ENCODE results near the gene GNB5.

DNA sequence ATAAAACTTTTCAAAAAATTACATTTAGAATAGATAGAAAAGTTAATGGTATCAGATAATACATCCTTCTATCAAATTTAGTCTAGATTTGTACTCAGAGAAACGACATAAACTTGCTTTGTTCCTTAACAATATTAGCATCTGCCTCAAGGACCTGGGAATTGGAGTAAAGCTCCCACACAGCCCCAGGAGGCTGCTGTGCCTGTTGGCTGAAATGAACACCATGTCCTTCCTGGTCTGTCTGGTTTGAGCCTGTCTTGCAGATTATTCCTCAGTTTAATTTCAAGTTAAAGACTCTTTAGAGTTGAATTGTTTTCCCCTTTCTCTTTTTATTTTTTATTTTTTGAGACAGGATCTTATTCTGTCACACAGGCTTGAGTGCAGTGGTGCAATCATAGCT is 19.4 kb downstream of the GNB5 start:
- TF ChIP-seq, protein P1, sequence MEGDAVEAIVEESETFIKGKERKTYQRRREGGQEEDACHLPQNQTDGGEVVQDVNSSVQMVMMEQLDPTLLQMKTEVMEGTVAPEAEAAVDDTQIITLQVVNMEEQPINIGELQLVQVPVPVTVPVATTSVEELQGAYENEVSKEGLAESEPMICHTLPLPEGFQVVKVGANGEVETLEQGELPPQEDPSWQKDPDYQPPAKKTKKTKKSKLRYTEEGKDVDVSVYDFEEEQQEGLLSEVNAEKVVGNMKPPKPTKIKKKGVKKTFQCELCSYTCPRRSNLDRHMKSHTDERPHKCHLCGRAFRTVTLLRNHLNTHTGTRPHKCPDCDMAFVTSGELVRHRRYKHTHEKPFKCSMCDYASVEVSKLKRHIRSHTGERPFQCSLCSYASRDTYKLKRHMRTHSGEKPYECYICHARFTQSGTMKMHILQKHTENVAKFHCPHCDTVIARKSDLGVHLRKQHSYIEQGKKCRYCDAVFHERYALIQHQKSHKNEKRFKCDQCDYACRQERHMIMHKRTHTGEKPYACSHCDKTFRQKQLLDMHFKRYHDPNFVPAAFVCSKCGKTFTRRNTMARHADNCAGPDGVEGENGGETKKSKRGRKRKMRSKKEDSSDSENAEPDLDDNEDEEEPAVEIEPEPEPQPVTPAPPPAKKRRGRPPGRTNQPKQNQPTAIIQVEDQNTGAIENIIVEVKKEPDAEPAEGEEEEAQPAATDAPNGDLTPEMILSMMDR (IDR thresholded peaks at IDR 0.05; ENCODE audit: low read depth, low read length, poor library complexity, severe bottlenecking), result no peak
- TF ChIP-seq EZH2phosphoT487 (IDR thresholded peaks at IDR 0.05; ENCODE audit: borderline replicate concordance, low read length), result no peak
